T-helper 2 cell treated with Interferon-gamma antibody and Interleukin-4, amounts not matched to agents 100 ng/mL and 5 ng/mL, for 36 hours (primary cell): Measurements from ENCODE around the gene PVR. TPM values are rescaled to one million over a fixed set of nuclear protein-coding genes. Genes with fewer than 3 reads are reported as not detected.
"Not testable (repeated sequence)": the region's sequence is repeated elsewhere in the genome, so short reads cannot be mapped to it uniquely, and the experiment has no call there.

Experiments
- intact Hi-C: fragments of 100-400 bp; cut with micrococcal nuclease; formaldehyde crosslinking; loops from one replicate; pipeline ENCODE4 v1.15.1; 2023
- total RNA-seq: library from RNA; stranded (reverse); gene quantifications from 2 replicates; pipeline ENCODE4 v1.2.3, GENCODE V29; 2022

PVR gene
- total RNA-seq, 1 donor from 2014 or later, result 7.0 TPM

DNA sequence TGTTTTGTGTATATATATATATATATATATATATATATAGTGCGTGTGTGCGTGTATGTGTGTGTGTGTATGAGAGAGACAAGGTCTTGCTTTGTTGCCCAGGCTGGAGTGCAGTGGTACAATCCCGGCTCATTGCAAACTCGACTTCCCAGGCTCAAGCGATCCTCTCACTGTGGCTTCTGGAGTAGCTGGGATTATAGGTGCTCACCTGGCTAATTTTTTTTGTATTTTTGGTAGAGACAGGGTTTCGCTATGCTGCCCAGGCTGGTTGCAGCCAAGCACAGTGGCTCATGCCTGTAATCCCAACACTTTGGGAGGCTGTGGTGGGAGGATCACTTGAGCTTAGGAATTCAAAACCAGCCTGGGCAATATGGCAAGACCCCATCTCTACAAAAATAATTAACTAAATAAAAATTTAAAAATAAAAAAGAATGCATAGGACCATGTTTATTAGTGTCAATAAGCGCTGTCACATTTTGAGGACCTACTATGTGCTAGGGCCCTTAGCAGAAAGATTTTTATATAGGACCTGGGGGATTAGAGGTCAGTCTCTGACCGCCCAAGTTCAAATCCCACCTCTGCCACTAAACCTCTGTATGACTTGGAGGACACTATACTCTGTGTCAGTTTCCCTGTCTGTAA lies 1.8 kb downstream of the PVR start:
- intact Hi-C loops, result no loop called here

DNA sequence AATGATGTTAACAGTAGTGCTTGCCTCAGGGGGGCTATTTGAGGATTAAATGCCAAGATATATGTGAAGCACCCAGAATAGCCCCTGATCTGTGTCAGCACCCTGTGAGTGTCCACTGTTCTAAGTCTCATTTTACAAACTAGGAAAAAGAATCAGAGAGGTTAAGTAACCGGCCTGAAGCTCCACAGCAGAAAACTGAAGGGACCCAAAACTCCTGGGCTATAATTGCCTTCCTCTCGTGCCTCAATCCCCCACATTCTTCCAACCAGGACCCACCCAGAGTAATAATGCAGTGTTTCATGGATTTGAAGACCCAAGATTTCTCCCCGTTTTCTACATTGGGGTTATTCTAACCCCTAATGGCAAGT lies 2.3 kb downstream of the PVR start:
- intact Hi-C loops, result no loop called here

DNA sequence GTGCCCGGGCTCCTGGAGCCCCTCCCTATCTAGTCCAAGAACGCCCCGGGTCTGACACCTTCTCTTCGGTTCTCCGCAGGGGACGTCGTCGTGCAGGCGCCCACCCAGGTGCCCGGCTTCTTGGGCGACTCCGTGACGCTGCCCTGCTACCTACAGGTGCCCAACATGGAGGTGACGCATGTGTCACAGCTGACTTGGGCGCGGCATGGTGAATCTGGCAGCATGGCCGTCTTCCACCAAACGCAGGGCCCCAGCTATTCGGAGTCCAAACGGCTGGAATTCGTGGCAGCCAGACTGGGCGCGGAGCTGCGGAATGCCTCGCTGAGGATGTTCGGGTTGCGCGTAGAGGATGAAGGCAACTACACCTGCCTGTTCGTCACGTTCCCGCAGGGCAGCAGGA lies 3.4 kb downstream of the PVR start:
- intact Hi-C loops, result no loop called here

DNA sequence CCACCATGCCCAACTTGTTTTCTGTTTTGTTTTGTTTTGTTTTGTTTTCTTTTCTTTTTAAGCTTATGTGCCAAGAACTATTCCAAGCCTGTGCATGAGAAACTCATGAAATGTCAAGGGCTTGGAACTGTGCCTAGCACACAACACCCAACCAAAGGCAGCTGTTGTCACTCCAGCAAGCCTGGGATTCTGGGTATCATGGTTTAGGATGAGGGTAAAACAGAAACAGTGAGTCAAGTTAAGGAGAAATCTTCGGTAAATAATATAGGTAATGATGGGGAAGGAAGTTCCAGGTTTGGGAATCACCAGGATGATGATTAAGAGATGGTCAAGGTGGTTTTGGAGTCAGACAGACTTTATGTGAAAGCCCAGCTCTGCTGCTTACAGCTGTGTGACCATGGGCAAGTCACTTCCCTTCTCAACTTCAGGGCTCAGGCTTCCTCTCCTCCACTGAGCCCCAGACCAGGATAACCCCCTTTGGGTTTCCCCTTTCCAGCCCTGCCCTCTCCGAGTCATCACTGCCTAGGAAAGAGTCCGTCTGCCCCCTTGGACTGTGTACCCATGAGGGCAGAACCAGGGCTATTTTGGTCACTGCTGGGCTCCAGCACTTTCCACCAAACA lies 5.0 kb downstream of the PVR start:
- intact Hi-C loops, result no loop called here

DNA sequence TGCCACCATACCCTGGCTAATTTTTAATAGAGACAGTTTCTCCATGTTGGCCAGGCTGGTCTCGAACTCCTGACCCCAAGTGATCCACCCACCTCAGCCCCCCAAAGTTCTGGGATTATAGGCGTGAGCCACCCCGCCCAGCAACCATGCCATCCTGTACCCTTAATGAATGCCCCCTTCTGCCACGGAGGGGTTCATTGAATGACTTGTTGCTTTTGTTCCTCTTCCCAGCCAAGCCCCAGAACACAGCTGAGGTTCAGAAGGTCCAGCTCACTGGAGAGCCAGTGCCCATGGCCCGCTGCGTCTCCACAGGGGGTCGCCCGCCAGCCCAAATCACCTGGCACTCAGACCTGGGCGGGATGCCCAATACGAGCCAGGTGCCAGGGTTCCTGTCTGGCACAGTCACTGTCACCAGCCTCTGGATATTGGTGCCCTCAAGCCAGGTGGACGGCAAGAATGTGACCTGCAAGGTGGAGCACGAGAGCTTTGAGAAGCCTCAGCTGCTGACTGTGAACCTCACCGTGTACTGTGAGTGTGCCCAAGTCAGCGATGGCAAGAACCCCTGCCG lies 6.0 kb downstream of the PVR start:
- intact Hi-C loops, result no loop called here

DNA sequence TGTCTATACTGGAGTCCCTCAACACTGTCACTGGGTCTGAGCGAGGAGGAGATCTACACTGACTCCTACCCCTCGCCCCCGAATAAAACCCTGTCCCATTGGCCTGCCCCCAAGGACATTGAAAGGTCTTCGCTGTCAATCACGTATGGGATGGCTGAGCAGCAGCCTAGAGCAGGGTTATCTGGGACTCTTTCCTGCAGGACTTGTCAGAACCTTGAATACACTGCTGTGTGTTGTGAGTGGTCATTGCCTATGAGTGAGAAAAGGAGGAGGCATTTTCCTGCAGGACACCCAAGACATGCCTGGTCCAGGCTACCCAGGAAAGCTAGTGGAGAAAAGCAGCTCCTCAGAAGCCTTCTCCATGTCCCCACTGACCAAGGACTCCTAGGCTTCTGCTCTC lies 9.6 kb downstream of the PVR start:
- intact Hi-C loops, result no loop called here

DNA sequence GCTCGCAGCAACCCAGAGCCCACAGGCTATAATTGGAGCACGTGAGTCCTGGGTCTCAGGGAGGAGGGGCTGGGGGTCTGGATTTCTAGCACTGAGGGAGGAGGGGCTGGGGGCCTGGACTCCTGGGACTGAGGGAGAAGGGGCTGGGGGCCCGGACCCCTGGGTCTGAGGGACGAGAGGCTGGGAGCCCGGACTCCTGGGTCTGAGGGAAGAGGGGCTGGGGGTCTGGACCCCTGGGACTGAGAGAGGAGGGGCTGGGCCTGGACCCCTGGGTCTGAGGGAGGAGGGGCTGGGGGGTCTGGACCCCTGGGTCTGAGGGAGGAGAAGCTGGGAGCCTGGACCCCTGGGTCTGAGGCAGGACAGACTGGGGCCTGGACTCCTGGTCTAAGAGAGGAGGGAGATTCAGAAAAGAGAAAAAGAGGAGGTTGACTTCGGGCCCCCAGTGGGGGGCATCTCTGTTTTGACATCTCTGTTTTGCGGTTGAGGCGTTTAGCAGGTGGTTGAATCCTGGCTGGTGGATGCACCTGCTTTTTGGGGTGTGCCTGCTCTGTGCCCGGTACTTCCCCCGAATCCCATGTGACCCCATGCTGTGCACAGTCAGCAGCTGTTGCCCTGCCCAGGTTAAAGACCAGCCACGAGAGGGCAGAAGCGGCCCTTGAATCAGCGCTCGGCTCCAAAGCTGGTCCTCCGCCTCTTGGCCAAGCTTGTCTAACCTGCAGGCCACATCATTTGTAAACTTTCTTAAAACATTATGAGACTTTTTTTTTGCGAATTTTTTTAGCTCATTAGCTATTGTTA lies 10.5 kb downstream of the PVR start:
- intact Hi-C loops, result loop anchor here (1.0 kb wide), 1 partner anchor 116 kb away; no protein-coding TSS in a partner anchor

DNA sequence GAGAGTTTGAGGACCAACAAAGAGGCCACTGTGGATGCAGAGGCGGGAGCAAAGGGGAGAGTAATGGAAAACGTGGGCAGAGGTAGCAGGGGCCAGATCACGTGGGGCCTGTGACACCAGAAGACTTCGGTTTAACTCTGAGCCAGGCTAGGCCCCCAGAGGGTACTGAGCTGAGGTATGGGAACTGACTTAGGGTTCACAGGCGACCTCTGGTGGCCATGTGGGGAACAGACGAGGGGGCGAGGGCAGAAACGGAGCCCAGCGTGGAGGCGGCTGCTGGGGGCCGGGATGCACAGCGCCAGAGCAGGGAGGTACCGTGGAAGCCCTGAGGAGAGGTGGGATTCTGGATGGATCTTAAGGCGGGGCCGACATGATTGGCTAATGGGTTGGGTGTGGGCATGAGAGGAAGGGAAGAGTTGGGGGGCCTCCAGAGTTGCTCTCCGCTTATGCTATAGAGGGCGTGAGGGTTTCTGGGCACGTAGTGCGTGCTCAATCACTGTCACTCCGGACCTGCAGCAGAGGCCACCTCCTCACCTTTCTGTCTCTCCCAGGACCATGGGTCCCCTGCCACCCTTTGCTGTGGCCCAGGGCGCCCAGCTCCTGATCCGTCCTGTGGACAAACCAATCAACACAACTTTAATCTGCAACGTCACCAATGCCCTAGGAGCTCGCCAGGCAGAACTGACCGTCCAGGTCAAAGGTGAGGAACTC lies 13.7 kb downstream of the PVR start:
- intact Hi-C loops, result loop anchor here (1.0 kb wide), 1 partner anchor 86 kb away; no protein-coding TSS in a partner anchor

DNA sequence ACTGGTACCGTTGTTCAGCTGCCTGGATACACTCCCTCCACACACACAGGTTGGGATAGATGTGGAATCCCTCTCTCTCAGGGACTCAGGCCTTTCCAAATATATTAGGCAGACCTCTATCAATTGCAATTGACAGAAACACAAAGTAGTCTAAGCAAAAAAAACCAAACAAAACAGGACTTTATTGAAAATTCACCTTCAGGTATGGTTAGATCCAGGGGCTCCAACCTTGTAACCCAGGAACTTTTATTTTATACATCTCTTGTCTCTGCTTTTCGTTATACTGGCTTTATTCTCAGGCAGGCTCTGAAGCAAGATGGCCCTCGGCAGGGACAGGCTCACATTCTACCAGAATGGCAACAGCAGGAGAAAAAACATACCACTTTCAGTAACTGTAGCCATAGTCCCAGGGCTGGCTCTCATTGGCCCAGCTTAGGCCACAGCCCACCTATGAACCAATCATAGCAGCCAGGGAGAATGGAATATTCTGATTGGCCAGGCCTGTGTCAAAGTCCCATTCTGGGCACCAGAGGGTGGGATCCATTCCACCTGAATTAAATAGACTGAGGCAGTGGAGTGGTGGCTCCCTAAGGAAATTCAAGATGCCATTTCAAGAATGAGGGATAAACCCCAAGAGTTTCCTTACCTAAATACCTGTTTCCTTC lies 14.5 kb downstream of the PVR start:
- intact Hi-C loops, result no loop called here

DNA sequence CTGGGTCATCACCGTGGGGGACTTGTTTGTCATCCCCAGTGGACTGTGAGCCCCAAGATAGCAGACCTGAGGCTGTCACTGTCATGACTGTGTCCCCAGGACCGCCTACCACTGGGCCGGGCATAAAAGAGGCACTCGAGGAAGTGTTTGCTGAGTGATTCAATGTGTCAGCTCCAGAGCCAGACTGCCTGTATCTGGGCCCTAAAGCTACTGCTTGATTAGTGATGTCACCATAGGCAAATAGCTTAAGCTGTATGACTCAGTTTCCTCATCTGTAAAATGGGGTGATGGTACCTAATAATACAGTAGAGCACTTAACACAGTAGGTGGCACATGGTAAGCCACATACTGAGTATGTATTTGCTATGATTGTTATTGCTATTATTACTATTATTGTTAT lies 16.4 kb downstream of the PVR start:
- intact Hi-C loops, result no loop called here

DNA sequence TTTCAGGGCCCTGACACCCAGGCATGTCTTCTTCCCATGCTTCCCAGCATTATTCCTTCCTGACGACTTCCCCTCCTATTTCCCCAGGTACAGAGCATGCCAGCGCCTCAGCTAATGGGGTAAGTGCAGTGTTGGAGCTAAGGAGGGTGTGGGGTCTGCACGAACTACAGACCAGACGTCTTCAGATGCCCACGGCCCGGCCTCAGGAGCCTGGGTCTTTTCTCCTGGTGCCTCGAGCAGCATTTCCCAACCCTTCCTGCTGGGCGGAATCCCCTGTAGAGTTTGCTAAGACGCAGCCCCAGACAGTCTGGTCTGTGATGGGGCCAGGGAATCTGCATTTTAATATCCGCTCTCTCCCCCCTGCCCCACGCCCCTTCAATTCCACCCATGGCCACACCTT lies 17.5 kb downstream of the PVR start:
- intact Hi-C loops, result no loop called here

DNA sequence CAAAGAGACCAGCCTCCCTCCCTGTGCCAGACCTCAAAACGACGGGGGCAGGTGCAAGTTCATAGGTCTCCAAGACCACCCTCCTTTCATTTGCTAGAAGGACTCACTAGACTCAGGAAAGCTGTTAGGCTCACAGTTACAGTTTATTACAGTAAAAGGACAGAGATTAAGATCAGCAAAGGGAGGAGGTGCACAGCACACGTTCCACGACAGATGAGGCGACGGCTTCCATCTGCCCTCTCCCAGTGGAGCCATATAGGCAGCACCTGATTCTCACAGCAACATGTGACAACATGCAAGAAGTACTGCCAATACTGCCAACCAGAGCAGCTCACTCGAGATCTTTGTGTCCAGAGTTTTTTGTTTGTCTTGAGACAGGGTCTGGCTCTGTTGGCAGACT lies 18.2 kb downstream of the PVR start:
- intact Hi-C loops, result no loop called here

DNA sequence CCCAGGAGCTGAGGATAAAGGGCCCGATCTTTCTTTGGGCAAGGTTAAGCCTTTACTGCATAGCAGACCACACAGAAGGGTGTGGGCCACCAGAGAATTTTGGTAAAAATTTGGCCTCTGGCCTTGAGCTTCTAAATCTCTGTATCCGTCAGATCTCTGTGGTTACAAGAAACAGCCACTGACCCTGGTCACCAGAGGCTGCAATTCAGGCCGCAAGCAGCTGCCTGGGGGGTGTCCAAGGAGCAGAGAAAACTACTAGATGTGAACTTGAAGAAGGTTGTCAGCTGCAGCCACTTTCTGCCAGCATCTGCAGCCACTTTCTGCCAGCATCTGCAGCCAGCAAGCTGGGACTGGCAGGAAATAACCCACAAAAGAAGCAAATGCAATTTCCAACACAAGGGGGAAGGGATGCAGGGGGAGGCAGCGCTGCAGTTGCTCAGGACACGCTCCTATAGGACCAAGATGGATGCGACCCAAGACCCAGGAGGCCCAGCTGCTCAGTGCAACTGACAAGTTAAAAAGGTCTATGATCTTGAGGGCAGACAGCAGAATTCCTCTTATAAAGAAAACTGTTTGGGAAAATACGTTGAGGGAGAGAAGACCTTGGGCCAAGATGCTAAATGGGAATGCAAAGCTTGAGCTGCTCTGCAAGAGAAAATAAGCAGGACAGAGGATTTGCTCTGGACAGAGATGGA lies 19.1 kb downstream of the PVR start:
- intact Hi-C loops, result no loop called here

DNA sequence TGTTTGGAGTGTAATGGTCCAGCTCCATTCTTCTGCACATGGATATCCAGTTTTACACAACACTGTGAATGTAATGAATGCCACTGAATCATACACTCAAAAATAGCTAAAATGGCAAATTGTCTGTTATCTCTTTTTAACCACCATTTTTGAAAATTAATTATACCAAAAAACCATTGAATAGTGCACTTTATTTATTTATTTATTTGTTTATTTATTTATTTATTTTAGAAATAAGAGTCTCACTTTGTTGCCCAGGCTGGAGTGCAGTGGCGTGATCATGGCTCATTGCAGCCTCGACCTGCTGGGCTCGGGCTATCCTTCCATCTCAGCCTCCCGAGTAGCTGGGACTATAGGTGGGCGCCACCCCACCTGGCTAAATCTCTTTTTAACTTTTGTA lies 20.3 kb downstream of the PVR start:
- intact Hi-C loops, result no loop called here

DNA sequence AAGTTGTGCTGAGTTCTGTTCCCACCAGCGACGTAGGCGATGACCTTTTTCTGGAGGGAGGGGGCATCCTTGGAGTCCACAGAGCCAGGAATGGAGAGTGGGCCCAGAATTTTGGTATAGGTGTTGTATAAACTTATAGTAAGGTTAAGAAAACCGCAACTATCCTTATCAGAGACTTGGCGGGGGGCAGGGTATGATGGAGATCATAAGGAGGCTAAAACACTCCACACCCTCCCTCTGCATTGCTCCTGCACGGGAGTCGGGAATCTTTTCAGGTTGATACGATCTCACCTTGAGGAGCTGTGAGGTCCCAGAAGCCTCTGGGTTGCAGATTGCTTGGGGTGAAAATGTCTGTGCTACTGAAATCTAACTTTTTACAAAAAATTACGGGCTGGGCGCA lies 21.3 kb downstream of the PVR start:
- intact Hi-C loops, result no loop called here

DNA sequence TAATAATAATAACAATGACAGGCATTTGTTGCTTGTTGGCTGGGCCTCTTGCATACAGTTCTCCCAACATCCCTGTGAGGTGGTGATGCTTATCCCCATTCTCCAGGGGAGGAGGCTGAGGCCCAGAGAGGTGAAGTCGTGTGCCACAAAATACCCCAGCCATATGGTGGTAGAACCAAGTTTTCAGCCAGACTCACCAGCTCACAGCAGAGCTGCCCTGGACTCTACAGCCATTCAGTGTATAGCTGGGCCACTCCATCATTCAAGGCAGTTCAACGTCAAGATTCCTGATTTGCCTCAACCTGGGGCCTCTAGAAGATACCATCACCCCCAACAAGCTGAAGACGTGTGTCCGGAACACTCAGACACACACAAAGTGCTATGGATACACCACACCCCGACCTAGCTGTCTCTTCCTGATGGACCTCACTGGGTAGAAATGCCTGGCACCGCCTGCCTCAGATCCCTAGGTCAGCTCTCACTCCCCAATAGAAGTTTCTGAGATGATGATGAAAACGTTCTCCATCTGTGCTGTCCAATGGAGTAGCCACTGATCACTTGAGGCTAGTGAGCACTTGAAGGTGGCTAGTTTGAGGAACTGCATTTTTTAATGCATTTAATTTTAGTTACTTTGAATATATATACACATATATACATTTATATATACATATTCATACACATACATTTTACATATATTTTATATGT lies 23.3 kb downstream of the PVR start:
- intact Hi-C loops, result no loop called here

DNA sequence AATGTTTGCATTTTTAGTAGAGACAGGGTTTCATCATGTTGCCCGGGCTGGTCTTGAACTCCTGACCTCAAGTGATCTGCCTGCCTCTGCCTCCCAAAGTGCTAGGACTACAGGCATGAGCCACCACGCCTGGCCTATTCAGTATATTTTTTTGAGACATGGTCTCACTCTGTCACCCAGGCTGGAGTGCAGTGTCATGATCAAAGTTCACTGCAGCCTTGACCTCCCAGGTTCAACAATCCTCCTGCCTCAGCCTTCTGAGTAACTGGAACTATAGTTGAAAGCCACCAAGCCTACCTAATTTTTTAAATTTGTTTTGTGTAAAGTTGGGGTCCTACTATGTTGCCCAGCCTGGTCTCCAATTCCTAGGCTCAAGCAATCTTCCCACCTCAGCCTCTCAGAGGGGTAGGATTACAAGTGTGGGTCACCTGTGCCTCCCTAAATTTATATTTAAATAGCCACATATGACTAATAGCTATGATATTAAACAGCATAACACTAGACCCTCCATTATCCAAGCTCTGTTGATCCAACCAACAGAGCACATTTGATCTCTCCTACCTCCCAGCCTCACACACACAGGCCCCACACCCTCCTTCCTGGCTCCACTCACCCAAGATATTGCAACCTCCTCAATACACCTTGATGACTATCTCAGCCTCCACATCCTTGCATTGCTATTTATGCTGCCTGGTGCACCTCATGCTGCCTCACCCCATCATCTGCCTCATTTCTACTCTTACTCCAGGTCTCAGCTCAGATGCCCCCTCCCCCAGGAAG lies 25.5 kb downstream of the PVR start:
- intact Hi-C loops, result no loop called here

DNA sequence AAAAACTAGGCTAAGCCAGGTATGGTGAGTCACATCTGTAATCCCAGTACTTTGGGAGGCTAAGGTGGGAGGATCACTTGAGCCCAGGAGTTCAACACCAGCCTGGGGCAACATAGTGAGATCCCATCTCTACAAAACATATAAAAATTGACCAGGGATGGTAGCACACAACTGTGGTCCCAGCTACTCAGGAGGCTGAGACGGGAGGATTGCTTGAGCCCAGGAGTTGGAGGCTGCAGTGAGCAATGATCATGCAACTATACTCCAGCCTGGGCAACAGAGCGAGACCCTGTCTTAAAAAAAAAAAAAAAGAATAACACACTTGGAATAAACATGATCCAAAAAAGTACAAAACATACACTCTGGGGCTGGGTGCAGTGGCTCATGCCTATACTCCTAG lies 26.3 kb downstream of the PVR start:
- intact Hi-C loops, result not testable (repeated sequence)

DNA sequence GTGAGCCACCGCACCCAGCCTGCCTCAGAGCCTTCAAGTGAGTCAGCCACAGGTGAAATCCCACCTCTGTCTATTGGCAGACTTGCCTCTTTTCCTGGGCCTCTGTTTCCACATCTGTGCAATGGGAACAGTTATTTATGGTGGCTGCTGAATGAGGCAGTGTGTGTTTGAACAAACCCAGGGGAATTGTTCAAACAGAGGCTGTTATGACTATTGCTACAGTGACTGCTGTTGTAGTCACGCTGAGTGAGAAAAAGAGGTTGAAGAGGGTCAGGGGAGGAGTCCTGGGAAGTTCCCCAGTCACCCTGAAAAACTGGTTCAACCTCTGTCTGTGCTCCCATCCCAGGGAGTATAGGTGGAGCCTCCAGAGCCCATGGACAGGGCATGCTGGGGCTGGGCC lies 27.7 kb downstream of the PVR start, which contains the start of gene CEACAM19:
Gene CEACAM19, plus strand, starts transcription at position 83 of the 400 bp plus-strand sequence. CDS start 450 bp downstream, outside the sequence.
- intact Hi-C loops, result no loop called here
